Ishikawa (cell line): ENCODE measurements around the gene MOV10.

Source experiments
- CEBPB ChIP-seq: IDR thresholded peaks from 2 replicates; pipeline ENCODE4 v1.6.1; 2012
- REST ChIP-seq: IDR thresholded peaks from 2 replicates; pipeline ENCODE4 v1.6.1; 2012; ENCODE audit warnings: low read depth, mild to moderate bottlenecking

GRCh38 chr1:112718691-112719418 lies 44.4 kb downstream of the MOV10 start:
- TF ChIP-seq CEBPB (no peak), REST (no peak; the same call in 1 of the 2 replicates)
